ENCODE data around the gene CD79B.
"Not testable (repeated sequence)": the region's sequence is repeated elsewhere in the genome, so short reads cannot be mapped to it uniquely, and the experiment has no call there.

DNA sequence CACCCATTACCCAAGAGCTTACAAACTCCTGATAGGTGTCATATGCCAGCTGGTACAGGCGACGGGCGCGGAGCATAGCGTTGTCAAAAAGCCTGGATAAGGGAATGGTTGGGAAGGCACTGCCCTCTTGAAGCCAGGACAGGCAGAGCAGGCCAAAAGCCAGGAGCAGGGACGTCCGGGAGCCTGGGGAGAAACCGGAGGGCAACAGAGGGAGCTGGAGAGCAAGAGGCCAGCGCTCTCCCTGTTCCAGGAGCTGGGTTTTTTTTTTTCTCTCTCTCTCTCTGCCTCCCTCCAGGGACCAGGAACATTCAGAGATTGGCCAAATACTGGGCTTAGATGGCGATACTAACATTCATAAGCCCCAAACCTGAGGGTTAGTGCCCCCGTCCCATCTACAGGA, 50.8 kb downstream of the CD79B start:
- not testable (repeated sequence) for TF ChIP-seq EZH2 (IDR thresholded peaks at IDR 0.05; ENCODE audit: borderline replicate concordance, low read depth, low read length, poor library complexity, severe bottlenecking)
- TF ChIP-seq, protein P1, sequence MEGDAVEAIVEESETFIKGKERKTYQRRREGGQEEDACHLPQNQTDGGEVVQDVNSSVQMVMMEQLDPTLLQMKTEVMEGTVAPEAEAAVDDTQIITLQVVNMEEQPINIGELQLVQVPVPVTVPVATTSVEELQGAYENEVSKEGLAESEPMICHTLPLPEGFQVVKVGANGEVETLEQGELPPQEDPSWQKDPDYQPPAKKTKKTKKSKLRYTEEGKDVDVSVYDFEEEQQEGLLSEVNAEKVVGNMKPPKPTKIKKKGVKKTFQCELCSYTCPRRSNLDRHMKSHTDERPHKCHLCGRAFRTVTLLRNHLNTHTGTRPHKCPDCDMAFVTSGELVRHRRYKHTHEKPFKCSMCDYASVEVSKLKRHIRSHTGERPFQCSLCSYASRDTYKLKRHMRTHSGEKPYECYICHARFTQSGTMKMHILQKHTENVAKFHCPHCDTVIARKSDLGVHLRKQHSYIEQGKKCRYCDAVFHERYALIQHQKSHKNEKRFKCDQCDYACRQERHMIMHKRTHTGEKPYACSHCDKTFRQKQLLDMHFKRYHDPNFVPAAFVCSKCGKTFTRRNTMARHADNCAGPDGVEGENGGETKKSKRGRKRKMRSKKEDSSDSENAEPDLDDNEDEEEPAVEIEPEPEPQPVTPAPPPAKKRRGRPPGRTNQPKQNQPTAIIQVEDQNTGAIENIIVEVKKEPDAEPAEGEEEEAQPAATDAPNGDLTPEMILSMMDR (conservative IDR thresholded peaks at IDR 0.05; ENCODE audit: low read depth, low read length), result not testable (repeated sequence)
